Adipose tissue (tissue), 3 donors: Measurements from ENCODE around the gene TENT4A. TPM values are rescaled to one million over a fixed set of nuclear protein-coding genes. Genes with fewer than 3 reads are reported as not detected.

ENCODE experiments used
- H3K27ac ChIP-seq: one replicate; pipeline ENCODE4 v1.5.1; 2013; ENCODE audit warnings: low read depth, low read length
- WGBS, 3 donors: extraction: QIAGEN DNeasy Blood & Tissue Kit; methylation state at CpG; one replicate each; pipeline ENCODE4 v1.1.7; 2013; 5-methylcytosine and 5-hydroxymethylcytosine counted together
- polyA plus RNA-seq, 3 donors: library from polyadenylated mRNA; stranded (reverse); fragments of 200-250 nt; gene quantifications; one replicate each; pipeline ENCODE4 v1.2.3, GENCODE V29; 2013
- donor health status: healthy with polysubstance abuse.
- donor health status: Bipolar disorder and iron deficiency.
- donor health status: healthy.

The TENT4A gene
- polyA plus RNA-seq, 3 donors, result 6.2 to 14.8 (median 9.1) TPM

- 32 to 67% (median 34%) methylated on average over 17 of the region's 17 CpGs for WGBS, 3 donors
These were observed 62.3 kb downstream of the TENT4A start for GRCh38 chr5:6775571-6775970.

DNA sequence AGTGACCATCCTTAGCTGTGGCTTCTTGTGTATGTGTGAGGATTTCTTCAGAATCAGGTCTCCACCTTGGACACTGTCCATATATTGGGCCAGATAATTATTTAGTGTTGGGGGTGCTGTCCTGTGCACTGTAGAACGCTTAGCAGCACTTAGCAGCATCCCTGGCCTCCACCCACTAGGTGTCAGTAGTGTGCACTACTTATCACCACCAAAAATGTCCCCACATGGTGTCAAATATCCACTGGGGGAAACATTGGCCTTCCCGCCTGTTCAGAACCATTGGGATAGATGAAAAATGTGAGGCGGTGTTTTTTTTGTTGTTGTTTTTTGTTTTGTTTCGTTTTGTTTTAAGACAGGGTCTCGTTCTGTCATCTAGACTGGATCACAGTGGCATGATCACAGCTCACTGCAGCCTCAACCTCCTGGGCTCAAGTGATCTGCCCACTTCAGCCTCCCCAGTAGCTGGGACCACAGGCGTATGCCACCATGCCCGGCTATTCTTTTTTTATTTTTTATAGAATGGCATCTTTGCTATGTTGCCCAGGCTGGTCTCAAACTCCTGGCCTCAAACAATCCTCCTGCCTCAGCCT is 67.7 kb downstream of the TENT4A start:
- no peak overlapping the region for H3K27ac ChIP-seq
- 91 to 93% (median 93%) methylated on average over 7 of the region's 7 CpGs for WGBS, 3 donors

More at GRCh38 chr5:6775571-6775970, 62.3 kb downstream of the TENT4A start:
- H3K27ac ChIP-seq, result no peak overlapping the region

DNA sequence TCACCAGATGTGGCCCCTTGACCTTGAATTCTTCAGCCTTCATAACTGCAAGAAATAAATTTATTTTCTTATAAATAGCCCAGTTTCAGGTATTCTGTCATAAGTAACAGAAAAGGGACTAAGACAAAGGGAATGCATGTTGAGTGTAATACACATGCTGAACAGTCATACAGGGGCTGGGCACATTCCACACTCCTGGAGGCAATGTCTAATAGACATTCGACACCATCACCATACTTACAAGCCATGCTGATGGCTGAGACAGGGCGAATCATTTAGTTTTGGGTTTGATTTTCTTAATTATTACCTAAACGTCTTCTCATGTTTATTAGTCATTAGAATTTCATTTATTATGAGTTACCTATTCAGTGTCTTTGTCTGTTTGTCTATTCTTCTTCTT is 68.5 kb downstream of the TENT4A start:
- no peak overlapping the region for H3K27ac ChIP-seq
- 77 to 90% (median 83%) methylated on average over 3 of the region's 3 CpGs for WGBS, 3 donors

- H3K27ac ChIP-seq, result no peak overlapping the region
- WGBS, 3 donors, result 73 to 86% (median 82%) methylated on average over 2 of the region's 2 CpGs
These were observed 70.6 kb downstream of the TENT4A start for GRCh38 chr5:6783787-6784186.

GRCh38 chr5:6784481-6784880 is 71.2 kb downstream of the TENT4A start:
- WGBS, 3 donors, result 87 to 92% (median 89%) methylated on average over 7 of the region's 7 CpGs
- H3K27ac ChIP-seq, result no peak overlapping the region

DNA sequence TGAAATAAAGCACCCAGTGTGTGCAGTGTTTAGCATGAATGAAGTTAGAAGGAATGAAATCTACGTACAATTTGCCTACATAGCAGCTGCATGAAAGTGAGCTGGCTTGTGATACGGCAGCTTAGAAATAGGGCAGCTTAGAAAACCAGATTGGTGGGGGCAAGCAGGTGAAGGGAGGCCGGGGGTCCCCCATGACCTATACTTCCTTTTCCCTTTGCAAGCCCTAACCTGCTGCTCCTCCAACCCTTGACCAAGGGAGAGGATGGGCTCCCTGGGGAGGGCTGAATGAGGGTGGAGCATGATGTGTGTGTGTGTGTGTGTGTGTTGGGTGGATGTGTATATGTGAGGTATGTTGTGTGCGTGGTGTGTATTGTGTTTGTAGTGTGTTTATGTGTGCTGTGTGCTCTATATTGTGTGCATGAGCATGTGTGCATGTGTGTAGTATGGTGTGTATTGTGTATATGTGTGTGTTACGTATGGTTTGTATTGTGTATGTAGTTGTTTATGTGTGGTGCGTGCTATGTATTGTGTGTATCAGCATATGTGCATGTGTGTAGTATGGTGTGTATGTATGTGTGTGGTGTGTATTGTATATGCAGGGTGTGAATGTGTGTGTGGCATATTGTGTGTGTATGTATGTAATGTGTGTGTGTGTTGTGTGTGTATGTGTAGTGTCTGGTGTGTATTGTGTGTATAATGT is 72.1 kb downstream of the TENT4A start:
- WGBS, 3 donors, result 79 to 91% (median 89%) methylated on average over 6 of the region's 6 CpGs
- H3K27ac ChIP-seq, result no peak overlapping the region

DNA sequence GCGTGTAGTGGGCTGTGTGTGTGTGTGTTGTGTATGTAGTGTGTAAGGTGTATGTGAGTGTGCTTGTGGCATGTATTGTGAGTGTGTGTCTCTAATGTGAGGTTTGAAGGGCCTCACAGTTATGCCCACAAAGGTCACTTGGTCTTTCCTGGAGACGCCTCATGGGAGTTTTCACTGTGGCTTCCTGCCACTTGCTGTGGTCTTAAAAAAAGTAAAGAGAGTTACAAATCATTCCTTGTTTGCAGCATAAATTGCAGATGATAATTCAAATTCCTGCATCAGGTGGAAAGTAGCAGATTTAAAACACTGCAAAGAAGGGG is 72.6 kb downstream of the TENT4A start:
- WGBS, 3 donors, result 73 to 82% (median 79%) methylated on average over 2 of the region's 2 CpGs
- H3K27ac ChIP-seq, result no peak overlapping the region

DNA sequence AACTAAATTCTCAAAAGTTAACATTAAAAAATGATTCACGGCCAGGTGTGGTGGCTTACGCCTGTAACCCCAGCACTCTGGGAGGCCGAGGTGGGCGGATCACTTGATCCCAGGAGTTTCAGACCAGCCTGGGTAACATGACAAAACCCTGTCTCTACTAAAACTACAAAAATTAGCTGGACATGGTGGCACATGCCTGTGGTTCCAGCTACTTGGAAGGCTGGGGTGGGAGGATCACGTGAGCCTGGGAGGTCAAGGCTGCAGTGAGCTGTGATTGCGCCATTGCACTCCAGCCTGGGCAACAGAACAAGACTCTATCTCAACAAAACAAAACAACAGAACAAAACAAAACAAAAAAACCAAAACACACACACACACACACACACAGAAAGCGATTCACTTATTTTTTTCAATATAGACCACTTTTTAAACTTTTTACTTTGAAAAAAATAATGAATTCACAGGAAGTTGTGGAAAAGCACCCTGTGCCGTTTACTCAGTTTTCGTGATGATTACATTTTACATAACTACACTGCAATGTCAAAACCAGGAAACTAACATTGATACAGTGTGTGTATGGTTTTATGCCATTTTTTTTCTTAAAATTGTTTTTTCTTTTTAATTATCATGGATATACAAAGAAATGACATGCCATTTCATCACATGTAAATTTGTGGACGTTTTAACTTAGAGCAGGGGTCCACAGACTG is 73.7 kb downstream of the TENT4A start:
- H3K27ac ChIP-seq, result no peak overlapping the region
- 71 to 86% (median 76%) methylated on average over 10 of the region's 10 CpGs for WGBS, 3 donors

DNA sequence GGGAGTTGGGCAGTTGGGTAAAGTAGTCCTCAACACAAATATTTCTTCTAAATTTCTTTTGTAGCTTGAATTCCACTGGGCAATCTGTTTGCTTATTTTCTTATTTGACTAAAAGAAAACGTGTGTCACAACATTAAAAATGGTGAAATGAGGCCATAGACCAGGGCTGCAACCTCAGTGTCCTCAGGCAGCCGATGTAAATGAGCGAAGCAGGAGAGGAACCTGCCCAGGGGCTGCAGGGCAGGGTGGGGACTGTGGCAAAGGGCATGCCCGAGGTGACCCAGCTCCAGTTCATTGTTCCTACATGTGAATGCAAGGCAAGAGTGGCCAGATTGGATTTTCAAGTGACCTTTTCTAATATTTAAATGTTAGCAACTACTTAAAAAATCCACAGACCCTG is 74.7 kb downstream of the TENT4A start:
- WGBS, 3 donors, result 57 to 67% (median 63%) methylated on average over 4 of the region's 4 CpGs
- no peak overlapping the region for H3K27ac ChIP-seq

DNA sequence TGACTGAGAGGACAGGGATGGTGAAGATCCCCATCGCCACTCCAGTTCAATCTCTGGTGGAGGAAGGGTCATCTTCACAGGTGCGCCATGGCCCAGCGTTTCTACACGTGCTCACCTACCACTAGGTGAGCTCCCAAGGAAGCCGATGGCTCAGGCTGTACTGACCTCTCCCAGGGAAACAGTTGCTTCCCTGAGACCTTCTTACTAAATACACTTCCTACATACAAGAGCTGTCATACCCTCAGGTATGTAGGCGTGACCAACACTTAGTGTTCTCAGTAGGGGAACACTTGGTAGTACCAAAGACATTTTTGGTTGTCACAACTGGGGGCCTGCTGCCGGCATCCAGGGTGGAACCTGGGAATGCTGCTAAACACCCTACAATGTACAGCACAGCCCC is 75.2 kb downstream of the TENT4A start:
- H3K27ac ChIP-seq, result no peak overlapping the region
- 81 to 97% (median 96%) methylated on average over 7 of the region's 7 CpGs for WGBS, 3 donors

- no peak overlapping the region for H3K27ac ChIP-seq
- WGBS, 3 donors, result 74 to 85% (median 80%) methylated on average over 15 of the region's 15 CpGs
These were observed 75.9 kb downstream of the TENT4A start for GRCh38 chr5:6788956-6789649.

DNA sequence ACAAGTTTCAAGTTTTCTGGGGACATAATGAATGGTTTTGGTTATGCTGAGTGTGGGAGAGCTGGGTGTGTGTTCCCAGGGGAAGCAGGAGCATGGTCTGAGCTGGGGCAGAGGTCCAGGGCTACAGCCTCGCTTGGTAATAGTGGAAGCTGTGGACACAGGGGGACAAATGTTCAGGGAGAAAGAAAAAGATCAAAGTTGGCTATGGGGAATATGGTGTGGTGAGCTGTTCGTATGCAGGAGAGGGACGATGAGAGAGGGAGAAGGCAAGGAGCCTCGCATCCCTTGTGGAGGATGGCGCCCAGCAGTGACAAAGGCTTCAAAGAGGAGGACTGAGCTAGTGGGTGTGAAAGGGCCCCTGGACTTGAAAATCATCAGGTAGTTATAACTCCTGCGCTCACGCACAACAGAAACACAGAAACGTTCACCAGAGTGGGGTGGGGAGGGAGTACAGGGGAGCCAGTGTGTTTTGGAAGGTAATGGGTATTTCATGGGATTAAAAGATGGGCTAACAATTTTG is 77.2 kb downstream of the TENT4A start:
- no peak overlapping the region for H3K27ac ChIP-seq
- 81 to 86% (median 84%) methylated on average over 8 of the region's 8 CpGs for WGBS, 3 donors

- H3K27ac ChIP-seq, result no peak overlapping the region
- WGBS, 3 donors, result 32 to 52% (median 46%) methylated on average over 10 of the region's 10 CpGs
These were observed 77.8 kb downstream of the TENT4A start for GRCh38 chr5:6791031-6791430.

- WGBS, 3 donors, result 75 to 86% (median 84%) methylated on average over 5 of the region's 5 CpGs
- H3K27ac ChIP-seq, result no peak overlapping the region
These were observed 79.1 kb downstream of the TENT4A start for GRCh38 chr5:6792376-6792775.

DNA sequence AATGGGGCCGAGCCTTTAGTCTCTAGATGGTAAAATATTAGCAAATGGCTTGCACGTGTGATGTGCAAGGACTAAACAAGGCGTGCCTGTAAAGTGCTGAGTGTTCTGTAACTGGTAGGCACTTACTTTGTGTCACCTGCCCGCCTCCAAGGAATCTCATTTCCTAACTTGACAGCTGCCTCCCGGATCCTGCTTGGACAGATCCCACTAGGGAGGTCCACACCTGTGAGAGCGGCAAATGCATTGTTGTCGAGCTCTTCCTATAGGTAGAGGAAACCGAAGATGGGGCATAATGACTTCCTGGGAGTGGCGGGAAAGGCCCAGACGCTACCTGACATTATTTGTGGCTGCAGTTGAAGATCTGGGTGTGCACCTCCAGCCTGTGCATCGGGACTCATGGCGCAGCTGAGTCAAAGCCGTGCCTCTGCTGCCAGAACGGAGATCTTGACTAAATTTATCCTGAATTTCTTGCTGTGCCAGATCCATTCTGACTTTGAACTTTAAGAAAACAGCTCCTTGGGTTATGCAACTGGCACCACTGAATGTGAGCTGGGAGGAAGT is 79.8 kb downstream of the TENT4A start:
- no peak overlapping the region for H3K27ac ChIP-seq
- 47 to 59% (median 49%) methylated on average over 14 of the region's 14 CpGs for WGBS, 3 donors

GRCh38 chr5:6801236-6801635 is 88.0 kb downstream of the TENT4A start:
- no peak overlapping the region for H3K27ac ChIP-seq
- 72 to 94% (median 80%) methylated on average over 5 of the region's 5 CpGs for WGBS, 3 donors

DNA sequence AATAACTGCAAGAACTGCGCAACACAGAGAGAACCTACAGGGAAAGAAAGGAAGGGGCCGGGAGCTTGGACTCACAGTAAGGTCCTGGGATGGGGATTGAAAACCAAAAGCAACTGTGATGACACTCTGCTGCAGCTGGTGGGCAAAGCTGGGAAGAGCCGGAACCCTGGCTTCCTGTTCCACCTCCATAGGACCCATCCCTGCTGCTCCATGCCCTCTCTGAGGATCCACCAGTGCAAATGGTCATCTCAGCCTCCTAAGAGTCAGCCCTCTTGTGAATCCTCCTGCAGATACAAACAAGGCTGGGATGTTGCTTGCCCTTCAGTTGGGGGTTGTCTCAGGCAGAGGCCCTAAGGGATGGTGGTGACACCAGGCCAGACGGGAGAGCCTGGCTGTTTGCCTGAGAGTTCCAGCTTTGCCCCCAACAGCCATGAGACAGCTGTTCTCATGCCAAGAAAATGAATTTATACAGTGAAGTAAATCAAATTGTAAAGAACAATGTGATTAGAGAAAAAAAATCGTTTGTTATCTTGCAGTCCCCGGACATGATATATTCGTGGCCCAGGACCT is 90.8 kb downstream of the TENT4A start:
- WGBS, 3 donors, result 62 to 74% (median 73%) methylated on average over 7 of the region's 7 CpGs

DNA sequence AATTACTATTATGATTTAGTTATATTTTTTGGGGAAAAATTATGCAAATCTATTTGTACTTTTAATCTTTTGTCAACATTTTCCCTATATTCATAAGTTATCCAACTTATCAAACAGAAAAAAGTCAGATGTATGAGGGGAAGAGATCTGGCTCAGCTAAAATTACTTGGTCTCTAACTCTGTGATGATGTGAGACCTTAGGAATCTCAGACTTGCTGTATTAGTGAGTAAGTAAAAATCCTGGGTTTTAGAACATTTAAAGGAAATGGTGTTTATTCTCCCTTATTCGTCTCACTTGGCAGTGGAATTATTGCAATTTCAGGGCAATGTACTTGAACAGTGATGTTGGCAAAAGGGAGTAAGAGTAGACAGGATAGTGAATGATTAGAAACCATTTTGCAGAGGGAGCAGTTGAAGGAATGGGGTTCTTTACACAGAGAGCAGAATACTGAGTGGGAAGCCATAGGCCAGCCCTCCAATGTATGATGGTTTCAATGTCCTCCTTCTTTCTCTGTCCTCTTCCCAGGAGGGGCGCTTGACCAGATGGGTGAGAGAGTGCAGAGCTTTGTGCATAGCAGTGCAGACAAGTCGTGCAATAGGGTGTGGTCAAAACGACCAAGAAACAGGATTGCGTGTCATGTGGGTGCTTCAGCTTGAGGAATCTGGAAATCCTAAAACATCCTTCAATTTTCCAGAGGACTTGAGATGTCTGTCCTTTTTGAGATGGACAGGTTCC is 91.7 kb downstream of the TENT4A start:
- 52 to 61% (median 55%) methylated on average over 5 of the region's 5 CpGs for WGBS, 3 donors
- no peak overlapping the region for H3K27ac ChIP-seq

More for the DNA sequence above, 90.8 kb downstream of the TENT4A start:
- no peak overlapping the region for H3K27ac ChIP-seq
